ENCODE data around the gene ZNF100.
A peak's percentile ranks its signal among the peaks of the same experiment; 100 is the strongest.
"Not testable (repeated sequence)": the region's sequence is repeated elsewhere in the genome, so short reads cannot be mapped to it uniquely, and the experiment has no call there.

ZNF100 gene

DNA sequence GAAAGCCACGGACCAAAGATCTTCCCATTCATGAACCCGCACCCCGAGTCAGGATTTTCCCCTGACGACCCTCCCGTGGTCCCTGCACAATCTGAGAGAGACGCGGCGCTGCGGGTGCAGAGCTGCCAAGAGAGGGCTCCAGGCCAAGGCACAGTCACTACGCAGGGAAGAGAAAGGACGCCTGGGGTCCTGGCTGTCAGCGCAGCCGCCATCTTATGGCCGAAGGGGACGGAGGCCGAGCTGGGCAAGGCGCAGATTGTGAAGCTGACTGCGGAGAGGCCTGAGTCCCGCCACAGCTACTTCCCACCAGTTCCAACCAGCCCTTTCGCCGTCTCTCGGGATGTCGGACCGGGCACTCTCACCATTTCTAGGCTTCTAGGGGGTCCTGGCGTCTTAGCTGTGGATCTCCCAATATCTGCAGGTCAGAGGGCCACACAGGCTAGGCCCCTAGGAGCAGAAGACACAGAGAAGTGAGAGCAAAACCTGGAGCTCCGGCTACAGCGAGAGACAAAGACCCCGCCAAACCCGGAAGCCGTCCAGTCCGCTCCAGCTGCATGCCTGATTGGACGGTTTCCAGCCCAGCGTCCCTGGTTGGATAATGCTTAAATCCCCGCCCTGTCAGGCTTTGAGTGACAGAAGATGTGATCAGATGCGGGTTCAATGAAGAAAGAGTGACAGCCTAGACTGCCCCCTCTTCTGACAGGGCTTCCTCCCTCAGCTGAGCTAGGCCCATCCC is at the start of gene ZNF100:
Gene ZNF100 (minus strand): TSS at position 515 of the 736 bp plus-strand sequence. CDS start 150 bp downstream, at position 365.
- peak; percentile 93 for DNase-seq

DNA sequence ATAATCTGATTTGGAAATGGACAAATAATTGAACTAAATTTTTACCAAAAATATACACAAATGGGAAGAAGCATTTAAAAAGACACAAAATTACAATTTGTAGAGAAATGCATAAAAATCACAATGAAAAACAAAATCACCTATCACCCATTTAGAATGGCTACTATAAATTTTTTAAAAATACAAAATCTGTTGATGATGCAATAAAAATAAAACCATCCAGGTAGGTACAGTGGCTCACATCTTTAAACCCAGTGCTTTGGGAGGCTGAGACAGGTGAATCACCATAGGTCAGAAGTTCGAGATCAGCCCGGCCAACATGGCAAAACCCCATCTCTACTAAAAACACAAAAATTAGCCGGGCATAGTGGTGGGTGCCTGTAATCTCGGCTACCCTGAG is 45.1 kb upstream of the ZNF100 start:
- DNase-seq, result no peak

DNA sequence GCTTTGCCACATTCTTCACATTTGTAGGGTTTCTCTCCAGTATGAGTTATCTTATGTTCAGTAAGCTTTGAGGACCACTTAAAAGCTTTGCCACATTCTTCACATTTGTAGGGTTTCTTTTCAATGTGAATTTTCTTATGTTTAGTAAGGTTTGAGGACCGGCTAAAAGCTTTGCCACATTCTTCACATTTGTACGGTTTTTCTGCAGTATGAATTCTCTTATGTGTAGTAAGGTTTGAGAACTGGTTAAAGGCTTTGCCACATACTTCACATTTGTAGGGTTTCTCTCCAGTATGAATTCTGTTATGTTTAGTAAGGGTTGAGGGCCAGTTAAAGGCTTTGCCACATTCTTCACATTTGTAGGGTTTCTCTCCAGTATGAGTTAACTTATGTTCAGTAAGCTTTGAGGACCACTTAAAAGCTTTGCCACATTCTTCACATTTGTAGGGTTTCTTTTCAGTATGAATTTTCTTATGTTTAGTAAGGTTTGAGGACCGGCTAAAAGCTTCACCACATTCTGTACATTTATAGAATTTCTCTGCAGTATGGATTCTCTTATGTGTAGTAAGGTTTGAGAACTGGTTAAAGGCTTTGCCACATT is 41.1 kb upstream of the ZNF100 start:
- DNase-seq, result not testable (repeated sequence)

DNA sequence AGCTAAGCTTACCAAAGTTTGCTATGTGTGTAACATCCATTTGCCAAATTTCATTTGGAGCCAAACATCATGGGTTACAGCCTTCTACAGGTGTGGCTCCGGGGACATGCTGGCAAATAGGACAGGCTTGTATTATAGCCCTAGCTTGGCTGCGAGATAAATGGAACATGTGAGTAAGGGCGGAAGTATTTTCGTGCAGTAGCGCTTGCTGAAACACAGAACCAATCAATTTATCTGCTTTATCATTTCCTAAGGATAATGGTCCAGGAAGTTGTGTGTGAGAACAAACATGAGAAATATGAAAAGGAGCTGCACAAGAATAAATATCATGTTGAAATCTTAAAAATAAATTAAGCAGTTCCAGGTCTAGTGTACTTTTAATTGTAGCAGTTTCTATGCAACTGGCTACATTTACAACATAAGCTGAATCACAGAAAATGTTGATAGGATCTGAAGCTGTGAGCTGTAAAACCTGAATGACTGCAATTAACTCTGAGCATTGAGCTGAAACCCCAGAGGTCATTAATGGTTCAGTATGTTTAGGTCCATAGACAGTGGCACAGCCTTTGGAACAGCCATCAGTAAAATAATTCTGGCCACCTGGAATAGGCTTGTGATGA is 22.2 kb upstream of the ZNF100 start:
- no peak for DNase-seq

DNA sequence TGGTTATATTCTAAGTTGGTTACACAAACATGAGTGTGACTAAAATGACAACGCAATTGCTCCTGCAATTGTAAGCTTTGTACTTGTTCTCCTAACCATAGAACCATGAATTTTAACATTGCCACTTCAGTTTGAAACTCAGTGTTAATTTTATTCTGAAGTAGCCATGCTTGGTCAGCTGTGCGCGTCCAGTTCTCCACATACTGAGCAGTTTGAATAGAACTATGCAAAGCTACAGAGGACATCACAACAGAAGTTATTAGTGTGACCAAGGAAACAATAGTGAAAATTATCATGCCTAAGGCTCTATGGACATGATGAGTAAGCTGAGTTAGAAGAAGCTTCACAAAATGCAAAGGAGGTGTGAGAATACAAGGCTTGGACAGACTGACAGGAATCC is 19.6 kb upstream of the ZNF100 start:
- DNase-seq, result no peak

DNA sequence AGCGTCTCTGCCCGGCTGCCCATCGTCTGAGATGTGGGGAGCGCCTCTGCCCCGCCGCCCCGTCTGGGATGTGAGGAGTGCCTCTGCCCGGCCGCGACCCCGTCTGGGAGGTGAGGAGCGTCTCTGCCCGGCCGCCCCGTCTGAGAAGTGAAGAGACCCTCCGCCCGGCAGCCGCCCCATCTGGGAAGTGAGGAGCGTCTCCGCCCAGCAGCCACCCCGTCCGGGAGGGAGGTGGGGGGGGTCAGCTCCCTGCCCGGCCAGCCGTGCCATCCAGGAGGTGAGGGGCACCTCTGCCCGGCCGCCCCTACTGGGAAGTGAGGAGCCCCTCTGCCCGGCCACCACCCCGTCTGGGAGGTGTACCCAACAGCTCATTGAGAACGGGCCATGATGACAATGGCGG is 8.4 kb upstream of the ZNF100 start:
- DNase-seq, result not testable (repeated sequence)

DNA sequence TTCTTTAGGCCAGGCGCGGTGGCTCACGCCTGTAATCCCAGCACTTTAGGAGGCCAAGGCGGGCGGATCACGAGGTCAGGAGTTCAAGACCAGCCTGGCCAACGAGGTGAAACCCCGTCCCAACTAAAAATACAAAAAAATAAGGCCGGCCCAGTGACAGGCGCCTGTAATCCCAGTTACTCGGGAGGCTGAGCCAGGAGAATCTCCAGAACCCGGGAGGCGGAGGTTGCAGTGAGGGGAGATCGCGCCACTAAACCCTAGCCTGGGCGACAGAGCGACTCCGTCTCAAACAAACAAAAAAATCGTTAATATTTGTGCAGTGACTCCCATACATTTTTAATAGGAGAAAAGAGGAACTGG is 694 bp downstream of the ZNF100 start:
- peak; percentile 10 for DNase-seq

DNA sequence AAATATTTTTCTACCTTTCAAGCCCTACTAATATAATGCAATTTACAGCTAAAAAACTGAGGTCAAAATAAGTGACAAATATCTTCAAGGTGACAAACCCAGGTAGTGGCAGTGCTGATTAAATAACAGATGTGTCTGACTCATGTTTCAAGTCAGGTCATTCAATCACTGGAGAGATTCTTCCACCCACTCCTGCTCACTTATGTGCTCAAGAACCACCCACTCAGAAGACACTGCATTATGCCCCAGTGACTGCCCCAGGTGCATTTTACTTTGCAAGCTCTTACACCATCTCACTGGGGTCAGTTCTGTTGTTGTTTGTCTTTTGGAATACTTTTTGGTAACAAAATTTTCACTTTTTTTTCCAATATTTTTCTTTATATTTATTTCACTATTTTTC is 2.2 kb downstream of the ZNF100 start:
- peak; percentile 33 for DNase-seq

DNA sequence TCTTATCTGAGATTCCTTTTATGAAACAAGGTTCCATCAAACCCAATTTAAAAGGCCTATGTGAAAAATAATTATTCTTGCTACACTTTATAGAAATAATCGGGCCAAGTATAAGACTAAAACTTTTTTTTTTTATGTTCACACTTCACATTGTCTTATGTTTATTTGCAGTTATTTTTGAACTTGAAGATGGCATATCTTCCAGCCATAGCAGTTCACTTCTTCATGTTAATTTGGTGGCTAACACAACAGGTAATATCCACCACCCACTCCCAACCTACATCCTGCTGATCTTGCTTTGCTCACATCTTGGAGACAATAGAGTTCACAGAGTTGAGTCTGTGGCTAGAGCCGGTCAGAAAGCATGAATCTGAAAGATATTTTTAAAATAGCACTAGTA is 5.8 kb downstream of the ZNF100 start:
- not testable (repeated sequence) for DNase-seq

DNA sequence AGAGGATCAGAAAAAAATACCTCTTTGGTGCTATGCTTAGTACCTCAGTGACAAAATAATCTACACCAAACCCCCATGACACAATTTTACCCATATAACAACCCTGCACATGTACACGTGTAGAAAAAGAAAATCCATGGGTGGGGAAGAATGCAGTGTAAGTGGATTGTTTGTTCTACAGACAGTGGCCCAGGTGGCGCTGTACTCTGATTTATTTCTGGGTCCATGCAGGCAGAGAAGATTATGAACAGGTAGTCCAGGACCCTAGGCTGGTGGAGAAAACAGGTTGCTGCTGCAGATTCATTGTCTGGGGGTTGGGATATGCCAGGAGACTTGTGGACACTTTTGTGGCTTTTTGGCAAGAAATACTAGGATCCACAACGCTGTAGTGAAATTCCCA is 9.1 kb downstream of the ZNF100 start:
- DNase-seq, result no peak

DNA sequence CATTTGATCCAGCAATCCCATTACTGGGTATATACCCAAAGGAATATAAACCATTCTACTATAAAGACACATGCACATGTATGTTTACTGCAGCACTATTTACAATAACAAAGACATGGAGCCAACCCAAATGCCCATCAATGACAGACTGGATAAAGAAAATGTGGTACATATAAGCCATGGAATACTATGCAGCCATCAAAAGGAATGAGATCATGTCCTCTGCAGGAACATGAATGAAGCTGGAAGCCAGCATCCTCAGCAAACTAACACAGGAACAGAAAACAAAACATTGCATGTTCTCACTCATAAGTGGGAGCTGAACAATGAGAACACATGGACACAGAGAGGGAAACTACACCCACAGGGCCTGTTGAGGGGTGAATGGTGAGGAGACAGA is 11.8 kb downstream of the ZNF100 start:
- DNase-seq, result not testable (repeated sequence)

DNA sequence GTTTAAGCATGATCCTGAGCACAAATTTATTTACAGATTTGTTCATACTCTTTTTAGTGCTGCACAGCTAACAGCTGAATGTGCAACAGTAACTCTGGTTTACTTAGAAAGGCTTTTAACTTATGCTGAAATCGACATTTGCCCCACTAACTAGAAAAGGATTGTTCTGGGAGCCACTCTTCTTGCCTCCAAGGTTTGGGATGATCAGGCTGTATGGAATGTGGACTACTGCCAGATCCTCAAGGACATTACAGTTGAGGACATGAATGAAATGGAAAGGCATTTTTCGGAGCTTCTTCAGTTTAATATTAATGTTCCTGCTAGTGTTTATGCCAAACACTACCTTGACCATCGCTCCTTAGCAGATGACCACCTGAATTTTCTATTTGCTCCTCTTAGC is 16.0 kb downstream of the ZNF100 start:
- no peak for DNase-seq

DNA sequence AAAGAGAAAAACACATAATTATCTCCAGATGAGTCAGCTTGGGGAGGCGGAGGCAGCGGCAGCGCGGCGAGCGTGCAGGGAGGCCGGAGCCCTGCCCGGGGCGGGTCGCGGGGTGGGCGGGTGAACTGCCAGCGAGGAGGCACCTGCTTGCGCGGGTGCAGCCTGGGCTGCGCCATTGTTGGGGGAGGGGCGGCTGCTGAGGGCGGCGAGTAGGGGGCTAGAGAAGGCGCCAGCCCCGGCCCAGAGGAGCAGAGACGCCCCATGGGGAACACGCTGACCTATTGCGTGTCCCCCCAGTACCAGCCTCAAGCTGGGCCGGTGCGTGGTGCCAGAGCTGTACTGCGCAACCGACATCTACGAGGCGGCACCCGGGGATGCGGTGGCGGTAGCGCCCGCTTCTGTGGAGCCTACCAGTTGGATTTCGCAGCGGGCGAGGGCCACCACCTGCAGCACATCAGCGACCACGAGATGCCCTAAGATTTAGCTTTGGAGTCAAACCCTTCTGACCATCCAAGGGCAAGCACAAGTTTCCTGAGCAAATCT is 16.7 kb downstream of the ZNF100 start:
- DNase-seq, result no peak

DNA sequence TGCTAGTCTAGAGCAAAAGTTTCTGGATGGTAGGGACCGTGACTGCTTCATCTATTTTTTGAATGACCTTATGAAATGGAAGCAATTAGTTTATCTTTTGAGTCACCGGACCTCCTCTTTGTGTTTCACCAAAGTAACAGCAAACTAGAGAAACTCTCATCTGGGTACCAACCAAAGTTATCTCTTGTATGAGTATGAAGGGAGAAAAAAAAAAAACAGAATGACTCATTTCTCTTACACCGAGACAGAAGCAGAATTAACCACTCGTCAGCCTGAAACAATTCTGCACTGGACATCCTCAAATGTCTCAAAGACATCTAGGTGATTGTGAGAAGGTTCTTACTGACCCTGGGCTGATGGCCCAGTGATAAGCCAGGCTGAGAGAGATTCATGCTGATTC is 18.3 kb downstream of the ZNF100 start:
- no peak for DNase-seq

DNA sequence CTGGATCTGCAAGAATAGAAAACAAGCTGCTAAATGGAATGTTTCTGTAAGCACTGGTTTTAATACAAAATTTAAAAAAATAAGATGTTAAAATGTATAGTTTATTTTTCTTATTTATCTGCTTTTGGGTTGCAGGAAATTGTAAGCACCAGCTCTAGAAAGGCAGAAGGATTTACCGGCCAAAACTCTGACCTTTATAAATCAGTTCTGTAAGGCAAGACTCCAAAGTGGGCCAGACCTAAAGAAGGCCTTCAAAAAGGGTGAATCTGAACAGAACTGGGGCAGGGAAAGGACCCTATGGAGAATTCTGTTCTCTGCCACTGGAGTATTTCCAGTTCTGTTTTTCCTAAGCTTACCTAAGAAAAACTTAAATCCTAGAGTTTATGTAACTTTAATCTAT is 19.3 kb downstream of the ZNF100 start:
- DNase-seq, result no peak

DNA sequence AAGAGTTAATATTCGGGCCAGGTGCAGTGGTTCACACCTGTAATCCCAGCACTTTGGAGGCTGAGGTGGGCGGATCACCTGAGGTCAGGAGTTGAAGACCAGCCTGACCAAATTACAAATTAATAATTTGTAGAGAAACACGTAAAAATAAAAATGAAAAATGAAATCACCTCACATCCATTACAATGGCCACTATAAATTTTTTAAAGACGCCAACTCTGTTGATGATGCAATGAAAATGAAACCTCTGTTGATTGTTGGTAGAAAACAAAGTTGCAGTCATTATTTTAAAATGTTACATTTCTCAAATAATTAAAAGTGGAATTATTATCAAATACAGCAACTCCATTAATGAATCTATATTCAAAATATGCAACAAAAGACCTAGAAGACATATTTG is 26.8 kb downstream of the ZNF100 start:
- DNase-seq, result no peak

DNA sequence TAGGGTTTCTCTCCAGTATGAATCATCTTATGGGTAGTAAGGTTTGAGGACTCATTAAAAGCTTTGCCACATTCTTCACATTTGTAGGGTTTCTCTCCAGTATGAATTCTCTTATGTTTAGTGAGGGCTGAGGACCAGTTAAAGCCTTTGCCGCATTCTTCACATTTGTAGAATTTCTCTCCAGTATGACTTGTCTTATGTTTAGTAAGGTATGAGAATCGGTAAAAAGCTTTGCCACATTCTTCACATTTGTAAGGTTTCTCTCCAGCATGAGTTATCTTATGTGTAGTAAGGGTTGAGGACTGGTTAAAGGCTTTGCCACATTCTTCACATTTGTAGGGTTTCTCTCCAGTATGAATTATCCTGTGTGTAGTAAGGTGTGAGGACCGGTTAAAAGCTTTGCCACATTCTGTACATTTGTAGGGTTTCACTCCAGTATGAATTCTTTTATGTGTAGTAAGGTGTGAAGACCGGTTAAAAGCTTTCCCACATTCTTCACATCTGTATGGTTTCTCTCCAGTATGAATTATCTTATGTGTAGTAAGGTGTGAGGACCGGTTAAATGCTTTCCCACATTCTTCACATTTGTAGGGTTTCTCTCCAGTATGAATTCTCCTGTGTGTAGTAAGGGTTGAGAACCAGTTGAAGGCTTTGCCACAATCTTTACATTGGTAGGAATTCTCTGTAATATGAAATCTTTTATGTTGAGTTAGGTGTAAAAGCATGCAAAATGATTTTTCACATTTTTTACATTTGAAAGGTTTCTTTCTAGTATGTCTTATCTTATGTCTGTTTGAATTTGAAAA is 40.2 kb downstream of the ZNF100 start:
- not testable (repeated sequence) for DNase-seq

DNA sequence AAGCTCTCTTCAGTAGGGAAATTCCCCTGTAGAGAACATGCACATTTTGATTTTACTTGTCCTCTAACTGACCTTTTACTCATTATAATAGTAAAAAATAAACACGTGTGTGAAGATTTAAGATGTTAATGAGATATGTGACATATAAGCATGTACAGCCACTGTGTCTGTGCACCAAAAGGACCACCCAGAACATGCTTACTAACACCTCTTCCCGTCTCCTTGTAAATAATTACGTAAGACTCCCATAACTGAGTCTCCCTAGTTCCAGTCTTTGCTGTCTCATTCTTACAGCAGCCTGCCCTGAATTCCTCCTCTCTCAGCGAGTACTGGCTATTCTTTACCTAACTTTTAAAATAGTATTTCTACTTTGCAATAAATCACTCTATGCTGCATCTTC is 53.6 kb downstream of the ZNF100 start:
- DNase-seq, result no peak

DNA sequence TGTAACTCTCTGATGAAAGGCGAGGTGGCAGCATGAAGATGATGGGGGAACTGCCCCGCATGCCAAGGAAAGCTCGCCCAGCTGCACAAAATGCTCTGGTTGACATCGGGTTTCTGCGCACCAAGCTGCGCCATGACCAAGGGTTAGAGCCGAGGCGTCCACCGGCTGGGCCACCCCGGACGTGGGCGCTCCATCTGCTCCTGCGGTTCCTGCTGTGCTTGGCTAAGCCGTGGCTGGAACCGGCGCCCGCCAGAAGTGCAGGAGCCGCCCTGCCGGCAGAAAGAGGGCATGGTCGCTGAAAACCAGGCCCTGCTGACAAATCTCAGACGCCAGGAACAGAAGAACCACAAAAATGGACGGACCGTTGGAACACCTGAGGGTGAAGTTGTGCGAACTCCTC is 57.9 kb downstream of the ZNF100 start:
- no peak for DNase-seq

DNA sequence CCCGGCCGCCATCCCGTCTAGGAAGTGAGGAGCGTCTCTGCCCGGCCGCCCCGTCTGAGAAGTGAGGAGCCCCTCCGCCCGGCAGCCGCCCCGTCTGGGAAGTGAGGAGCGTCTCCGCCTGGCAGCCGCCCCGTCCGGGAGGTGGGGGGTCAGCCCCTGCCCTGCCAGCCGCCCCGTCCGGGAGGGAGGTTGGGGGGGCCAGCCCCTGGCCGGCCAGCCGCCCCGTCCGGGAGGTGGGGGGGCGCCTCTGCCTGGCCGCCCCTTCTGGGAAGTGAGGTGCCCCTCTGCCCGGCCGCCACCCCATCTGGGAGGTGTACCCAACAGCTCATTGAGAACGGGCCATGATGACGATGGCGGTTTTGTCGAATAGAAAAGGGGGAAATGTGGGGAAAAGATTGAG is 59.5 kb downstream of the ZNF100 start:
- DNase-seq, result not testable (repeated sequence)

DNA sequence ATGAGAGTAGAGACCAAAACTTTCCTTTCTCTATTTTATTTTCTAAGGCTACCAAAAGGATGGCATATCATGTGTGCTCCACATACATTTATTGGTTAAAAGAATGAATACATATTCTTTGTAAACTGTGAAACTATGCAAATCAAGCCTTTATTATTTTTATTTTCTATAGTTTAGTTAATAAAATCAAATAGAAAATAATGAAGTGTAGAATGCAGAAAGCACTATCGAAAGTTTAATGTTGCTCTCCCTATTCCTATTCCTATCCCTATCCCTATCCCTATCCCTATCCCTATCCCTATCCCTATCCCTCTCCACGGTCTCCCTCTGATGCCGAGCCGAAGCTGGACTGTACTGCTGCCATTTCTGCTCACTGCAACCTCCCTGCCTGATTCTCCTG is 60.3 kb downstream of the ZNF100 start:
- no peak for DNase-seq

DNA sequence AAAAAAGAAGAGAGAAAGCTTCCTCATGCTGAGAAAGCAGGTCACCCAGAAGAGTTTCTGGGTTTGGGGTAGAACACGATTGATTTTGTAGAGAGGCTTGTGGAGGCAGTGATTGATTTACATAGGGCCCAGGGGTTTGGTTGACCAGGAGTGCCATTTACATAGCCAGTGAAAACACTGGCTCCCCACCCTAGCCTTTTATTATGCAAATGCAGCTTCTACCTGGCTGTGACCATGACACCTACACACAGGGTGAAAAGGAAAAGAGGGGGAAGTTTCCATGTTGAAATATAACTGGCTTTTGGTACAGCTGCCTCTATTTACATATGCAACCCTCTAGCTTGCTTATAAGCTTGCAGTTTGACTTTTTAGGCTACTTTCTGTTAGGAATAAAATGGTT is 62.0 kb downstream of the ZNF100 start:
- no peak for DNase-seq

DNA sequence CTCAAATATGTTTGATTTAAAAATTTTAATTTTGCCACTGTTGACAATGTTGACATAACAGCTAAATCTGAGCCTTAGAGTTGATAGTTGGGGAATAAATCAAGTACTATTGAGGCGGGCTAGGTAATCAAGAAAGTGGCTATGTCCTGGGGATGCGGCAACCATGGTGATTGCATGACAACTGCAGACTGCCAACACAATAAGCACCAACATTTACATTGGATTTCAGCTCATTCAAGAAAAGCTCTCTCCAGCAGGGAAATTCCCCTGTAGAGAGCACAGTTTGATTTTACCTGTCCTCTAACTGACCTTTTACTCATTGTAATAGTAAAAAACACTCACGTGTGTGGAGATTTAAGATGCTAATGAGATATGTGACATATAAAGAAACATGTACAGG is 63.1 kb downstream of the ZNF100 start:
- DNase-seq, result no peak

Data from activated CD4-positive, alpha-beta T cell treated with anti-CD3 and anti-CD28 coated beads for 48 hours (primary cell).